Activated naive CD8-positive, alpha-beta T cell treated with anti-CD3 and anti-CD28 coated beads for 36 hours (primary cell): Measurements from ENCODE around the gene TNRC18. TPM values are rescaled to one million over a fixed set of nuclear protein-coding genes. Genes with fewer than 3 reads are reported as not detected.

Experiments used
- DNase-seq: peaks from one replicate; pipeline ENCODE4 v3.0.0; 2021
- H3K27ac Mint-ChIP-seq: one replicate; pipeline ENCODE4 v1.8.0; 2022; ENCODE audit warnings: mild to moderate bottlenecking, moderate library complexity, mixed read lengths
- H3K27me3 Mint-ChIP-seq: one replicate; pipeline ENCODE4 v1.8.0; 2022; ENCODE audit warnings: mild to moderate bottlenecking, mixed read lengths
- H3K36me3 Mint-ChIP-seq: one replicate; pipeline ENCODE4 v1.8.0; 2021; ENCODE audit warnings: mild to moderate bottlenecking, mixed read lengths
- H3K4me1 Mint-ChIP-seq: one replicate; pipeline ENCODE4 v1.8.0; 2021; ENCODE audit warnings: mixed read lengths
- H3K4me3 Mint-ChIP-seq: one replicate; pipeline ENCODE4 v1.8.0; 2022; ENCODE audit warnings: mild to moderate bottlenecking, moderate library complexity, mixed read lengths
- H3K9me3 Mint-ChIP-seq: one replicate; pipeline ENCODE4 v1.8.0; 2022; ENCODE audit warnings: mixed read lengths
- total RNA-seq, 2 experiments: library from RNA; stranded (reverse); gene quantifications; one replicate each; pipeline ENCODE4 v1.2.3, GENCODE V29; 2021

TNRC18 gene
- total RNA-seq, 2 experiments from 2014 or later, result 47.6 to 48.0 TPM

- H3K27ac Mint-ChIP-seq, result no peak overlapping the region
- H3K4me3 Mint-ChIP-seq, result no peak overlapping the region
- peaks cover 5% of the 10 kb centered on the region for H3K9me3 Mint-ChIP-seq
- DNase-seq, result no peak
- peaks cover 16% of the 10 kb centered on the region for H3K36me3 Mint-ChIP-seq
- H3K4me1 Mint-ChIP-seq, result peaks cover 3% of the 10 kb centered on the region
- no peaks in the 10 kb centered on the region for H3K27me3 Mint-ChIP-seq
Measured at GRCh38 chr7:5349437-5350173, 74.0 kb downstream of the TNRC18 start.

- Mint-ChIP-seq H3K4me3 (no peak overlapping the region), H3K36me3 (peaks cover 22% of the 10 kb centered on the region), H3K27ac (no peak overlapping the region), H3K4me1 (no peaks in the 10 kb centered on the region), H3K27me3 (no peaks in the 10 kb centered on the region), H3K9me3 (peaks cover 9% of the 10 kb centered on the region)
- no peak for DNase-seq
Measured at GRCh38 chr7:5349005-5349380, 74.6 kb downstream of the TNRC18 start.

DNA sequence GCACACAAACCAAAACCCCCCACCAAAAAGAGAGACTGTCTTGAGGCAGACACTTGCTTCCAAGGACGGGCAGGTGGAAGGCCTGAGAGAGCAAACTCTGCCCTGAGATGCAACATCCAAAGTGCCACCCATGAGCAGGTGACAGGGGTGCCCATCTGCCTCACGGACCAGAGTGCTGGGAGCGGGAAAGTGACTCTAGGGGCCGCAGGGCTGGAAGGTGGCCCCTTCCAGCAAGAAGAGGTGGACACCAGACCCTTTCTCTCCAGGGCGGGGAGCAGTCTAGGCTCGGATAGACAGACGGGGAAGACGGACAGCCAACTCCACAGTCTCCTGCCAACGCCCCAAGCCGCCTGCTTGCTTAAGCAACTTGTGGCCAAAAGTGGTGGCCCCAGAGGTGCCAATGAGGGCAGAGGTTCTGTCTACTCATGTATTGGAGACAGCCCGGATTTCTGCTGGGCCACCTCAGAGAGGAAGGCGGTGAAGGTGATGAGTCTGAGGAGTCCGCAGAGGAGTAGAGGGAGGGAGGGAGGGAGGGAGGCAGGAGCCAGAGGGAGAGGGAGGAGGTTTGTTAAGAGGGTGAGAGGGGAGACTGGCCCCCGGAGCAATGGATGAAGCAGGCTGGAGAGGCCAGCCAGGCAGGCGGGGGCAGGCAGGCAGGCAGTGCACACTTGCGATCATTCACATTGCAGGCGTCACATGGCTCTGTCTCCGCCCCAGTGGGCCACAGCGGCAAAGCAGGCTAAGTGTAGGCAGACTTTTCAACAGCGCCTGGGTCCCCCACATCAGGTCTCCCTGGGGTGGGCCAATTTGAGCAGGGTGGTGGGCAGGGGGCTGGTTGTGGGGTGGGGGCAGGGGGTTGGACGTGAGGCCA is 75.3 kb downstream of the TNRC18 start:
- H3K36me3 Mint-ChIP-seq, result peaks cover 28% of the 10 kb centered on the region
- H3K4me3 Mint-ChIP-seq, result no peak overlapping the region
- no peak for DNase-seq
- H3K9me3 Mint-ChIP-seq, result peaks cover 14% of the 10 kb centered on the region
- H3K4me1 Mint-ChIP-seq, result no peaks in the 10 kb centered on the region
- H3K27ac Mint-ChIP-seq, result no peak overlapping the region
- H3K27me3 Mint-ChIP-seq, result no peaks in the 10 kb centered on the region

GRCh38 chr7:5345671-5346070 is 78.0 kb downstream of the TNRC18 start:
- no peaks in the 10 kb centered on the region for H3K27me3 Mint-ChIP-seq
- H3K36me3 Mint-ChIP-seq, result peaks cover 52% of the 10 kb centered on the region
- no peak for DNase-seq
- H3K4me1 Mint-ChIP-seq, result no peaks in the 10 kb centered on the region
- no peak overlapping the region for H3K4me3 Mint-ChIP-seq
- H3K9me3 Mint-ChIP-seq, result peaks cover 19% of the 10 kb centered on the region
- H3K27ac Mint-ChIP-seq, result no peak overlapping the region

DNA sequence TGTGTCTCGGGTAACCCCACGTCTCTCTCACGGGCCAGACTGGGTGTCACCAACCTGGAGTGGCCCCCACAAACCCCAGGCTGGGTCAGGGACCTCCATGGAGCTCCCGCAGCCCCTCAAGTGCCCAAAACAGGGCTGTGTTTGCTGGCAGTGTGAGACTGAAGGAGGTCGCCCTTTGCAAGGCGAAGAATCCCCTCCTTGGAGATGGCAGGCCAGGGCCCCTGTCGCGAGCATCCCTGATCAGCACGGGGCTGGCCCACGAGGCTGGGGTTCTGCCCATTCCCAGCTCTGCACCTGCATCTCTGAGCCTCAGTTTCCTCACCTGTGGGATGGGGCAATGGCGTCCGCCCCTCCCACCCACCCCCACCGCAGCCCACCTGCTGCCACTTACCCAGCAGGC is 78.5 kb downstream of the TNRC18 start:
- DNase-seq, result no peak
- H3K36me3 Mint-ChIP-seq, result peaks cover 57% of the 10 kb centered on the region
- no peak overlapping the region for H3K4me3 Mint-ChIP-seq
- H3K9me3 Mint-ChIP-seq, result peaks cover 19% of the 10 kb centered on the region
- no peaks in the 10 kb centered on the region for H3K27me3 Mint-ChIP-seq
- H3K27ac Mint-ChIP-seq, result no peak overlapping the region
- H3K4me1 Mint-ChIP-seq, result peaks cover 2% of the 10 kb centered on the region

GRCh38 chr7:5344342-5344741 is 79.3 kb downstream of the TNRC18 start:
- H3K9me3 Mint-ChIP-seq, result peaks cover 19% of the 10 kb centered on the region
- H3K27ac Mint-ChIP-seq, result no peak overlapping the region
- H3K4me3 Mint-ChIP-seq, result no peak overlapping the region
- H3K36me3 Mint-ChIP-seq, result peaks cover 65% of the 10 kb centered on the region
- DNase-seq, result no peak
- no peaks in the 10 kb centered on the region for H3K27me3 Mint-ChIP-seq
- H3K4me1 Mint-ChIP-seq, result peaks cover 7% of the 10 kb centered on the region

GRCh38 chr7:5343884-5344283 is 79.8 kb downstream of the TNRC18 start:
- H3K4me3 Mint-ChIP-seq, result no peak overlapping the region
- peaks cover 7% of the 10 kb centered on the region for H3K4me1 Mint-ChIP-seq
- H3K36me3 Mint-ChIP-seq, result peaks cover 69% of the 10 kb centered on the region
- peaks cover 19% of the 10 kb centered on the region for H3K9me3 Mint-ChIP-seq
- no peak overlapping the region for H3K27ac Mint-ChIP-seq
- DNase-seq, result no peak
- H3K27me3 Mint-ChIP-seq, result no peaks in the 10 kb centered on the region

GRCh38 chr7:5342631-5343030 is 81.0 kb downstream of the TNRC18 start:
- no peak for DNase-seq
- Mint-ChIP-seq H3K27me3 (no peaks in the 10 kb centered on the region), H3K9me3 (peaks cover 19% of the 10 kb centered on the region), H3K4me1 (peaks cover 7% of the 10 kb centered on the region), H3K4me3 (no peak overlapping the region), H3K36me3 (peaks cover 80% of the 10 kb centered on the region), H3K27ac (no peak overlapping the region)

DNA sequence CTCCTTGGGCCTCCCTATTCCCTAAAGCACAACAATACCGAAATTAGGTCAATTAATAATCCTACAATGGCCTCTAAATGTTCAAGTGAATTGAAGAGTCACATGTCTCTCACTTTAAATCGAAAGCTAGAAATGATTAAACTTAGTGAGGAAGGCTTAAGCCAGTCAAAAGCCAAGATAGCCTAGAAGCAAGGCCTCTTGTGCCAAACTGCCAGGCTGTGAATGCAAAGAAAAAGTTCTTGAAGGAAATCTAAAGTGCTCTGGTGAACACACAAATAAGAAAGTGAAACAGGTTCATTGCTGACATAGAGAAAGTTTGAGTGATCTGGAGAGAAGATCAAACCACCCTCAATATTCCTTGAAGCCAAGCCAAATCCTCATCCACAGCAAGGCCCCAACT is 83.7 kb downstream of the TNRC18 start:
- Mint-ChIP-seq H3K9me3 (peaks cover 30% of the 10 kb centered on the region), H3K4me1 (peaks cover 7% of the 10 kb centered on the region), H3K27ac (no peak overlapping the region), H3K4me3 (no peak overlapping the region), H3K27me3 (no peaks in the 10 kb centered on the region), H3K36me3 (peaks cover 90% of the 10 kb centered on the region)
- DNase-seq, result no peak

DNA sequence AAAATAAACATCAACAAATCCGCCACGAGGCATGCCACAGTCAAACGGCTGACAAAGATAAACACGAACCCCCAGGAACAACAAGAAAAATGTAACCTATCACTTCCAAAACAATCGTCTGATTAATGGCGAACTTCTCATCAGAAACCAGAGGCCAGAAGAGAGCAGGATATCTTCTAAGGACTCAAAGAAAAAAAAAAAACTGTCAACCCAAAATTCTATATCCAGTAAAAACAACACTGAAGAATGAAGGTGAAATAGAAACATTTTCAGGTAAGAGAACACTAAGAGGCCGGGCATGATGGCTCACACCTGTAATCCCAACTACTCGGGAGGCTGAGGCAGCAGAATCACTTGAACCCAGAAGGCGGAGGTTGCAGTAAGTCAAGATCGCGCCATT is 86.6 kb downstream of the TNRC18 start:
- no peak overlapping the region for H3K4me3 Mint-ChIP-seq
- DNase-seq, result no peak
- peaks cover 17% of the 10 kb centered on the region for H3K9me3 Mint-ChIP-seq
- no peaks in the 10 kb centered on the region for H3K27me3 Mint-ChIP-seq
- H3K36me3 Mint-ChIP-seq, result peaks cover 74% of the 10 kb centered on the region
- H3K4me1 Mint-ChIP-seq, result peaks cover 12% of the 10 kb centered on the region
- no peak overlapping the region for H3K27ac Mint-ChIP-seq

- Mint-ChIP-seq H3K27ac (no peak overlapping the region), H3K27me3 (no peaks in the 10 kb centered on the region), H3K9me3 (peaks cover 13% of the 10 kb centered on the region), H3K36me3 (peaks cover 69% of the 10 kb centered on the region), H3K4me3 (no peak overlapping the region), H3K4me1 (peaks cover 19% of the 10 kb centered on the region)
- no peak for DNase-seq
Measured at GRCh38 chr7:5334671-5335070, 89.0 kb downstream of the TNRC18 start.

GRCh38 chr7:5333121-5334045 is 90.3 kb downstream of the TNRC18 start:
- no peak overlapping the region for H3K27ac Mint-ChIP-seq
- H3K36me3 Mint-ChIP-seq, result peaks cover 58% of the 10 kb centered on the region

DNA sequence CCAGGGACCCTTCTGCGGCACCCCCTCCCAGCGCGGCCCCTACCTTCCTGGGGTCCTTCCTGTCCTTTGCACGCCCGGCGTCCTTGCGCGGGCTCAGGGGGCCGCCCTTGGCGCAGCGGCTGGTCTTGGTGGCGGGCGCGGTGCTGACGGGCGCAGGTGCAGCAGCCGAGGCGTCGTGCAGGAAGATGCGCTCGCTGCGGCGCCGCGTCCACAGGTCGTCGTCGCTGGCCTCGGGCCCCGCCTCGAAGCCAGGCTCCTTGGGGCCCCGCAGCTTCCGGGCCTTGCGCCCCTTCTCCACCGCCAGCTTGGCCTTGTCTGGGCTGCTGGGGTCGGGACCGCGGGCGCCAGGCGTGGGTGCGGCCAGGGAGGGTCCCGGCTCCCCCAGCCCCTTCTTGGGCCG is 91.1 kb downstream of the TNRC18 start:
- H3K27me3 Mint-ChIP-seq, result no peaks in the 10 kb centered on the region
- no peak overlapping the region for H3K4me3 Mint-ChIP-seq
- no peak for DNase-seq
- peaks cover 13% of the 10 kb centered on the region for H3K9me3 Mint-ChIP-seq
- peaks cover 19% of the 10 kb centered on the region for H3K4me1 Mint-ChIP-seq
- no peak overlapping the region for H3K27ac Mint-ChIP-seq
- peaks cover 51% of the 10 kb centered on the region for H3K36me3 Mint-ChIP-seq

More at GRCh38 chr7:5333121-5334045, 90.3 kb downstream of the TNRC18 start:
- H3K4me3 Mint-ChIP-seq, result no peak overlapping the region
- no peak for DNase-seq
- H3K9me3 Mint-ChIP-seq, result peaks cover 13% of the 10 kb centered on the region
- peaks cover 19% of the 10 kb centered on the region for H3K4me1 Mint-ChIP-seq
- H3K27me3 Mint-ChIP-seq, result no peaks in the 10 kb centered on the region

GRCh38 chr7:5330288-5330687 is 93.3 kb downstream of the TNRC18 start:
- DNase-seq, result no peak
- Mint-ChIP-seq H3K27ac (no peak overlapping the region), H3K4me3 (no peak overlapping the region), H3K9me3 (no peaks in the 10 kb centered on the region), H3K4me1 (peaks cover 21% of the 10 kb centered on the region), H3K36me3 (peaks cover 35% of the 10 kb centered on the region), H3K27me3 (no peaks in the 10 kb centered on the region)

DNA sequence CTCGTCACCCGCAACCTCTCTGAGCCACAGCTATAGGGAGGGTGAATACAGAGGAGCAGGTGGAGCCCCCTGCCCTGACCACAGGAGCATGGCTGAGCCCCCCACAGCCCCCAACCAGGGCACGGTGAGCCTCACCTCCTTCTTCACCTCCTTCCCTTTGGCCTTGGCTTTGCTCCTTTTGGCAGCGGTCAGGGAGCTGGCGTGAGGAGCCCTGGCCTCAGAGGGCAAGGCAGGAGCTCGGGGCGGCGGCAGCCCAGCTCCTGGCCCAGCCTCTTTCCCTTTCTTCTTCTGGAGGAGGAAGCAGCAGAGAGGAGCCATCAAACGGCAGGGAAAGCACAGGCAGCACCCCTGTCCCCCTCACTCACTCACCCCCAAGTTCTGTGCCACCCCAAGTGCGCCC is 98.7 kb downstream of the TNRC18 start:
- Mint-ChIP-seq H3K4me3 (no peak overlapping the region), H3K9me3 (no peaks in the 10 kb centered on the region), H3K4me1 (peaks cover 2% of the 10 kb centered on the region), H3K27ac (no peak overlapping the region), H3K36me3 (peaks cover 28% of the 10 kb centered on the region), H3K27me3 (no peaks in the 10 kb centered on the region)
- no peak for DNase-seq
